SKM-1 (cell line): ENCODE results near the gene SSBP3.

ENCODE experiments used
- DNase-seq: peaks from one replicate; lab custom pipeline; 2025; ENCODE audit not compliant: unreplicated experiment; lab: John Stamatoyannopoulos, UW

The SSBP3 gene

GRCh38 chr1:54272772-54273091, 133.5 kb downstream of the SSBP3 start:
- no peak for DNase-seq

DNA sequence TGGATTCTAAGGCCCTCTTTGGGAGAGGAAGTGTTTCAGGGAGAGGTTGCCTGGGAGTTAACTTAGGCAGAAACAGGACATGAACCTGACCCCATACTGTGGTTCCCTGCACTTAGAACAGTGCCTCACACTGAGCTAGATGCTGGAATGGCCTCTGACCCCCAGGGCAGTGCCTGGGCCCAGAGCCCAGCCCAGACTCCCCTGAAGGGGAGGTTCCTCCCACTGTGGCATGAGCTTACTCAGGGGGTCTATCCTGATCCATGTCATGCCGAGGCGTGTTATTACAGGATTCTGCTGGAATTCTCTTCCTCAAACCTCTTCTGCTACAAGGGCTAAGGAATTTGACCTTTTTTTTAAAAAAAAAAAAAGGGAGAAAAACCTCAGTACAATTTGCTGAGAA, 134.1 kb downstream of the SSBP3 start:
- no peak for DNase-seq

GRCh38 chr1:54271341-54271740, 134.9 kb downstream of the SSBP3 start:
- DNase-seq = no peak

- no peak for DNase-seq
These were observed 135.7 kb downstream of the SSBP3 start for GRCh38 chr1:54270543-54270942.

DNA sequence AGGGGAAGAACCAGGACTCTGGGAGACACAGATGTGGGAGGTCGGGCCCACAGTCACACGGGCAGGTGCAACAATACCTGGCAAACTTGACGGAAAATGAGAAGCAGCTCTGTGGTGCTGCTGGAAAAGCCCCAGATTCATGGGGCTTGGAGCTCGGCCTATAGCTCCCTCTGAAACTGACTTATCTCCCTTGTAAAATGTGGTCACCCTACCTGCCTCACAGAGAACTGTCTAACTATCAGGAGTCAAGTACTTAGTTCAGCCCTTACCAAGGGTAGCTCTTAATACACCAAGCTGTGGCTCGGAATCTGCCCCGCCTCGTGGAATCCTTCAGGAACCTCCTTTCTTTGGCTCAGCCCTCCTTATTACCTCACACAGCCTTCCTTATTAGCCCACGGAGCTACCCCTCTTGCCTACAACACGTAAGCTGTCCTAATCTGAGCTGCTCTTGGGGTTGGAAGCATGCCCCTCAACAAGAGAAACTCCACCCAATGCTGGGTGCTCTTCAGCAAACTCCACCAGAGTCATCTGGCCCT, 137.4 kb downstream of the SSBP3 start:
- no peak for DNase-seq

GRCh38 chr1:54267815-54268761, 138.1 kb downstream of the SSBP3 start:
- DNase-seq = no peak

- DNase-seq = no peak
These were observed 139.3 kb downstream of the SSBP3 start for GRCh38 chr1:54266908-54267307.

- no peak for DNase-seq
These were observed 140.0 kb downstream of the SSBP3 start for GRCh38 chr1:54266195-54266594.

- no peak for DNase-seq
These were observed 140.5 kb downstream of the SSBP3 start for GRCh38 chr1:54265659-54266058.

DNA sequence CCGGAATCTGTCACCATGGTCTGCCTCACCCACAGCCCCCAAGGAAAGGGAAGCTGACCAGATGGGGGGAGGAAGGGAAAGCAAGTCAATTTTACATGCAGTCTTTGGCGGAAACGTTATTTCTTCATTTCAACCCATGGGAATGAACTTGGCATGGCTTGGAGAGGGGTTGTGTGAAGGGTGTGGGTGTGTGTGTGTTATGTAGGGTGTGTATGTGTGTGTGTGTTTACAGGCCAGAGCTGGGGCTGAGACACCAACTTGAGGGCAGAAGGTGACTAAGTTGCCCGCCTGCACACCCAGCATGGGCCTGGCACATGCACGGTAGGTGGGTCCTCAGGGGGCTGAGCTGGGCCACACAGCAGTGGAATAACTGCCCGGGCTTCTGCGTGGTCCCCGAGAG, 141.1 kb downstream of the SSBP3 start:
- no peak for DNase-seq

- DNase-seq = no peak
These were observed 142.5 kb downstream of the SSBP3 start for GRCh38 chr1:54263601-54264226.

DNA sequence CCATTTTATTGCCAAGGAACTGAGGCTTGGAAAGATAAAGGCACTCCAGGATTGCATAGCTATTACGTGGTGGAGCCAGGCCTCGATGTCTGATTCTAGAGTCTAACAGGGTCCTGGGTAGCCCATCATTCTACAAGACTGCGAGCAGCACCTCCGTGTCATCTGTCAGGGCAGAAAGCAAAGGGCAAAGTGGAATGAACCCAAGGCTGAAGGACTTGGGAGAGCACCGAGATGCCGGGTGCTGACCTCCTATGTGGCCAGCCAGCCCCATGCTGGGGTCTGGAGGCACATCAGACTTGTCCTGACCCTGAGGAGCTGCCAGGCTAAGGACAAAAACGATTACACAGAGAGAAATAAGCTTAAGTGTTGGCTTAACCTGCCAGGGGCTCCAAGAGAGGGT, 143.9 kb downstream of the SSBP3 start:
- DNase-seq = no peak

DNA sequence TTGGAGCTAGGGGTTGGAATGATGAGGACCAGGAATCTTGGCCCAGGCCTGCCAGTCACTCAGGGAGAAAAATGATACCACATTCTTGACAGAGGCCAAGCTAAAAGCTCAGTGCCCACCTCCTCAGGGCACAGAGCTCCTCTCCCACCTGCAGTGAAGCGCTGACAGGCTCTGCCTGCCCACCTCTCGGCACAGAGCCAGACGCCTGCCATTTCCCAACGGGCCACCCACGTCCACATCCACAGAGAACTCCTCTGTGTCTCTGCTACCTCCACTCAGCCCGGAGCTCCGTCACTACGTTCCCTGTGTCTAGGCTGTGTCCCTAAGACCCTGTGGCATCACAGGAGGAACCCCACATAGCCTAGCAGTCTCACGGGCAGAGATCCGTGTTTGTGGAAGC, 145.4 kb downstream of the SSBP3 start:
- DNase-seq = no peak

GRCh38 chr1:54259546-54260140, 146.6 kb downstream of the SSBP3 start:
- no peak for DNase-seq

- DNase-seq = no peak
These were observed 148.3 kb downstream of the SSBP3 start for GRCh38 chr1:54257876-54258275.

DNA sequence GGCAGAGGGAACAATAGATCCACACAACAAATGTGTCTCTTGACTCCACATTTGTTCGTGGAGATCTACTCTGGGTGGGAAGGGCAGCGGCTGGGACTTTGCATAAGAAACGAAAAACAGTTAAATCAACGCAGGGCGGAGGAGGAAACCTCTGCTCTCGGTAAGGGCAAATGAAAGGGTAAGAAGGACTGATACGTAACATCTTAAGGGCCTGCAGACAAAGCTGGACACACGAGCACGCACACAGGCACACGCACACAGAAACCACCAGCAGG, 148.9 kb downstream of the SSBP3 start:
- DNase-seq = no peak

GRCh38 chr1:54256522-54257345, 149.5 kb downstream of the SSBP3 start:
- no peak for DNase-seq

DNA sequence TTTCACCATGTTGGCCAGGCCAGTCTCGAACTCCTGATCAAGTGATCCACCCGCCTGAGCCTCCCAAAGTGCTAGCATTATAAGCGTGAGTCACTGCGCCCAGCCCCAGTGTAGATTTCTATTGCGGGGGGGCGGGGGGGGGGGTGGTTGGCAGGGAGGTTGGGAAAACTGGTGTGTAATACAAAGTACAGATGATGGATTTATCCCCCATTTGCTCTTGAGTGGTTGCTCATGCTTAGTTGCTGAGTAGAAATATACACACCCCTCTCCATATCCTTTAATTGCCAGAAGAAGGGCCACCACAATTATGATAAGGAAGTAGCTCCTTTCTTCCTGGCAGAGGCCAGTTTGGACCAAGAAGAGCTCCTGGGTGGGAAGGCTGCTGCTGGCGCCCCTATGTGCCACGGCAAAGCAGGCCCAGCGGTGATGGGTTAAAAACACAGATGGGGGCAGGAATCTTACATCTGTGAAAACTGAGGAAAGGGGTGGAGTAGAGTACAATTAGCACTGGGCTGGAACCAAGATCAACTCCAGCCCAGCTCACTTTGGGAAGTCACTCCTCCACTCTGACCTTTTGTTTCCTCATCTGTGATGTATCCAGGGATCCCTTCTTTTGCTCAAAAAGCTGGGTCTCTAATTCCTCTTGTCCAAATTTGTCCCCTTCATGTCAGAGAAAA, 151.0 kb downstream of the SSBP3 start:
- no peak for DNase-seq

- DNase-seq = no peak
These were observed 152.1 kb downstream of the SSBP3 start for GRCh38 chr1:54254055-54254454.

DNA sequence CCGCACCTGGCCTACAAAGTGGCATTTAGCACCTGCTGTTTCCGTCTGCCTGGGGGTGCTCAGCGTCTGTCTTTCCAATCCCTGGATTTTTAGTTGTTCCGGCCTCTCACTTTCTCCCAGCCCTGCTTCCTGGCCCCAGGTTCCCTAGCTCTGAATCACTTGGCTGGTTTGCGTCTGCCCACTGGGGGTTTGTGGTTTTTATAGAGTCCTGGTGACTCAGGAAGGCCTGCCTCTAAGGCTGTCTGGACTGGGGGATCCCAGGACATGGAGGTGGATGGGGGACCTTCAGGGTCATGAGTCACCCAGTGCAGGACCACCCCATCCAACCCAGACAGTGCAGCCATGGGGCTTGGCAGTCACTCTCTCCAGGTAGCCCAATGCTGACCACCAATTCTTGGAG, 152.7 kb downstream of the SSBP3 start:
- no peak for DNase-seq
